ENCODE results near the gene AKAIN1. TPM values are rescaled to one million over a fixed set of nuclear protein-coding genes. Genes with fewer than 3 reads are reported as not detected.

The AKAIN1 gene, protein sequence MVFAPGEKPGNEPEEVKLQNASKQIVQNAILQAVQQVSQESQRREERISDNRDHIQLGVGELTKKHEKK
- total RNA-seq (2014; rRNA removed; shearing (Covaris generic)) (not detected in 2 replicates), polyA plus RNA-seq (2016; fragmentation: Nextera tagmentation; extraction: Ambion mirVana) (not detected in 2 replicates)
- long read RNA-seq, result 0 reads

DNA sequence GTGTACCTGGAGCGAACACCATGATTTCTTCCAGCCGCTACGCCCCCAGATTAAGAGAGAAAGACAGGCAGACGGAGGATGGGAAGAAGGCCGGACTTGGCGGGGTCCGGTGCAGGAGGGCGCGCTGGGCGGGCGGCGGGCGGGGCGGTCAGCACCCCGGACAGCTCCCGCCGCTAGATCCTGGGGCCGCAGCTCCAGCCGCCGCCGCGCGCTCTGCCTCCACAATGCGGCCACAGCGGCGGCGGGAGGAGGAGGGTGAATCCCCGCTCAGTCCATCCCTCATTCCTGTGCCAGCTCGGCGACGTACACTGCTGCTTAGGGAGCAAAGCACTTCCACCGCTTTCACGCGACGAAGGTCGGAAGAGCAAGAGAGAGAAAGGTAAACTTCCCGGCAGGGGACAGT is at the start of gene AKAIN1:
Gene AKAIN1 (minus strand): TSS at position 226 of the 403 bp plus-strand sequence. CDS start 204 bp downstream, at position 22.
- Histone ChIP-seq H3K4me3 (peak within 1 kb of the TSS; percentile 81), H3K27me3 (ENCODE audit: insufficient read depth) (peaks cover 80% of the 10 kb centered on the region), H3K9me2 (ENCODE audit: insufficient read depth) (no peaks in the 10 kb centered on the region), H4K20me1 (replicated peaks; ENCODE audit: insufficient read depth) (peaks cover 7% of the 10 kb centered on the region; the same call in 1 of the 2 replicates), H3K4me1 (ENCODE audit: insufficient read depth) (peaks cover 13% of the 10 kb centered on the region), H2AFZ (peak within 1 kb of the TSS; percentile 97), H3K79me2 (replicated peaks; ENCODE audit: insufficient read depth) (no peaks in the 10 kb centered on the region), H3K4me2 (peak within 1 kb of the TSS; percentile 98), H3K36me3 (ENCODE audit: insufficient read depth) (no peaks in the 10 kb centered on the region), H3K27ac (ENCODE audit: low read depth) (no peak within 1 kb of the TSS), H3F3A (replicated peaks; ENCODE audit: low read depth) (no peaks in the 10 kb centered on the region)
- no peaks in the 10 kb centered on the region for H3K9me3 Mint-ChIP-seq
- DNase-seq (ENCODE audit: low spot score) (peak; percentile 87), ATAC-seq (peak; percentile 87)
- H3K4me3 Mint-ChIP-seq, result peak within 1 kb of the TSS; percentile 79
- TF ChIP-seq, protein P1, sequence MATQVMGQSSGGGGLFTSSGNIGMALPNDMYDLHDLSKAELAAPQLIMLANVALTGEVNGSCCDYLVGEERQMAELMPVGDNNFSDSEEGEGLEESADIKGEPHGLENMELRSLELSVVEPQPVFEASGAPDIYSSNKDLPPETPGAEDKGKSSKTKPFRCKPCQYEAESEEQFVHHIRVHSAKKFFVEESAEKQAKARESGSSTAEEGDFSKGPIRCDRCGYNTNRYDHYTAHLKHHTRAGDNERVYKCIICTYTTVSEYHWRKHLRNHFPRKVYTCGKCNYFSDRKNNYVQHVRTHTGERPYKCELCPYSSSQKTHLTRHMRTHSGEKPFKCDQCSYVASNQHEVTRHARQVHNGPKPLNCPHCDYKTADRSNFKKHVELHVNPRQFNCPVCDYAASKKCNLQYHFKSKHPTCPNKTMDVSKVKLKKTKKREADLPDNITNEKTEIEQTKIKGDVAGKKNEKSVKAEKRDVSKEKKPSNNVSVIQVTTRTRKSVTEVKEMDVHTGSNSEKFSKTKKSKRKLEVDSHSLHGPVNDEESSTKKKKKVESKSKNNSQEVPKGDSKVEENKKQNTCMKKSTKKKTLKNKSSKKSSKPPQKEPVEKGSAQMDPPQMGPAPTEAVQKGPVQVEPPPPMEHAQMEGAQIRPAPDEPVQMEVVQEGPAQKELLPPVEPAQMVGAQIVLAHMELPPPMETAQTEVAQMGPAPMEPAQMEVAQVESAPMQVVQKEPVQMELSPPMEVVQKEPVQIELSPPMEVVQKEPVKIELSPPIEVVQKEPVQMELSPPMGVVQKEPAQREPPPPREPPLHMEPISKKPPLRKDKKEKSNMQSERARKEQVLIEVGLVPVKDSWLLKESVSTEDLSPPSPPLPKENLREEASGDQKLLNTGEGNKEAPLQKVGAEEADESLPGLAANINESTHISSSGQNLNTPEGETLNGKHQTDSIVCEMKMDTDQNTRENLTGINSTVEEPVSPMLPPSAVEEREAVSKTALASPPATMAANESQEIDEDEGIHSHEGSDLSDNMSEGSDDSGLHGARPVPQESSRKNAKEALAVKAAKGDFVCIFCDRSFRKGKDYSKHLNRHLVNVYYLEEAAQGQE (IDR thresholded peaks at IDR 0.05; ENCODE audit: unreplicated experiment), result peak; percentile 86
- no peak for TF ChIP-seq STAT1 (IDR thresholded peaks at IDR 0.05; ENCODE audit: unreplicated experiment)
- H3K4me1 Mint-ChIP-seq, result peaks cover 12% of the 10 kb centered on the region
- H3K27me3 Mint-ChIP-seq (ENCODE audit: insufficient read depth, low read depth, poor library complexity), result peaks cover 49% of the 10 kb centered on the region
- H3K27ac Mint-ChIP-seq, result no peak within 1 kb of the TSS
- H3K36me3 Mint-ChIP-seq (ENCODE audit: low read depth), result no peaks in the 10 kb centered on the region

DNA sequence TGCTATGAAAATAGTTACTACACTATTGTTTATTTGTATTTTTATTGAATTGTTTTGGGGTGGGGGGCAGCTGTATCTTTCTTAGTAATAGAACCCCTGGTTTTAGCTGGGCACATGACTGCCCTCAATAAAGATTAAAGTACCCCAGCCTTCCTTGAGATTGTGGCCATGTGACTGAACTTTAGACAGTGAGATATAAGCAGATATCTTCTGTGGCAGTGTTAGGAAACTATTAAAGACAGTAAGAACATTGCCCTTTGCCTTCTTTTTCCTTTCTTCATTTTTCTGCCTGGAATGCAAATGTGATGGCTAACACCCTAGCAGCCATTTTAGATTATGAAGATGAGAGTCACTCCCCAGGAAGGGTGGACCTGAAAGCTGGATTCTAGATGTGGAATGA is 47.9 kb upstream of the AKAIN1 start:
- no peaks in the 10 kb centered on the region for H3K27me3 ChIP-seq (ENCODE audit: insufficient read depth)
- H3K27ac Mint-ChIP-seq, result no peak overlapping the region
- no peak overlapping the region for H3K4me2 ChIP-seq
- H3K79me2 ChIP-seq (replicated peaks; ENCODE audit: insufficient read depth), result no peaks in the 10 kb centered on the region
- DNase-seq (ENCODE audit: low spot score) (no peak), ATAC-seq (no peak)
- no peaks in the 10 kb centered on the region for H3K27me3 Mint-ChIP-seq (ENCODE audit: insufficient read depth, low read depth, poor library complexity)
- H3K36me3 Mint-ChIP-seq (ENCODE audit: low read depth), result no peaks in the 10 kb centered on the region
- H3K27ac ChIP-seq (ENCODE audit: low read depth), result no peak overlapping the region
- no peaks in the 10 kb centered on the region for H3K4me1 ChIP-seq (ENCODE audit: insufficient read depth)
- H3F3A ChIP-seq (replicated peaks; ENCODE audit: low read depth), result no peaks in the 10 kb centered on the region
- no peak overlapping the region for H3K4me3 ChIP-seq
- peaks cover 2% of the 10 kb centered on the region; the same call in 2 of the 3 replicates for H3K4me1 Mint-ChIP-seq
- H3K9me2 ChIP-seq (ENCODE audit: insufficient read depth), result no peaks in the 10 kb centered on the region
- no peaks in the 10 kb centered on the region for H3K36me3 ChIP-seq (ENCODE audit: insufficient read depth)
- H3K9me3 Mint-ChIP-seq, result no peaks in the 10 kb centered on the region; the same call in 2 of the 3 replicates
- peaks cover 5% of the 10 kb centered on the region; the same call in 1 of the 2 replicates for H4K20me1 ChIP-seq (replicated peaks; ENCODE audit: insufficient read depth)
- no peak for TF ChIP-seq JUNB (IDR thresholded peaks at IDR 0.05; ENCODE audit: unreplicated experiment)
- H2AFZ ChIP-seq, result no peak overlapping the region
- H3K4me3 Mint-ChIP-seq, result no peak overlapping the region

DNA sequence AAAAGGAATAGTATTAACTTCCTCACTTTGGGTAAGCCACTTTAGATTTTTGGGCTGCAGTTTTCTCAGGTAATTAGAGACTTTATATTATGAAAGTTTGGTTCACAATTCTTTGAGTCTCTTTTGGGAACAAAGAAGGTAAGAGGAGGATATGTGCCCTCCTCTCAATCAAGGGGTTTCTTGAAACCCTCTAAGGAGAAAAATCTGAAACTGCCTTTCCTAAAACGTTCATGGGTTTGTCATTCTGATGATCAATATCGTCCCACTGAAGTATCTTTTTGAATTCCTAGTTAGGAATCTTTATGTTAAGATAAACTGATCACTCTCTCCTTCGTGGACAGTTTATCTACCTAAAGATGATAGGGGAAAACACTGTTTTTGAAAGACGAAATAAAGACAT is 42.4 kb upstream of the AKAIN1 start:
- peak overlapping the region; percentile 98 for H3K4me2 ChIP-seq
- peaks cover 5% of the 10 kb centered on the region; the same call in 1 of the 2 replicates for H4K20me1 ChIP-seq (replicated peaks; ENCODE audit: insufficient read depth)
- Mint-ChIP-seq H3K4me1 (peaks cover 13% of the 10 kb centered on the region; the same call in 2 of the 3 replicates), H3K27me3 (ENCODE audit: insufficient read depth, low read depth, poor library complexity) (peaks cover 3% of the 10 kb centered on the region), H3K36me3 (ENCODE audit: low read depth) (no peaks in the 10 kb centered on the region), H3K27ac (no peak overlapping the region), H3K9me3 (peaks cover 2% of the 10 kb centered on the region; the same call in 1 of the 3 replicates), H3K4me3 (peak overlapping the region; percentile 97)
- H3F3A ChIP-seq (replicated peaks; ENCODE audit: low read depth), result no peaks in the 10 kb centered on the region; the same call in 1 of the 2 replicates
- H3K4me1 ChIP-seq (ENCODE audit: insufficient read depth), result peaks cover 15% of the 10 kb centered on the region
- H3K27ac ChIP-seq (ENCODE audit: low read depth), result no peak overlapping the region
- H3K4me3 ChIP-seq, result peak overlapping the region; percentile 91
- peaks cover 14% of the 10 kb centered on the region for H3K27me3 ChIP-seq (ENCODE audit: insufficient read depth)
- DNase-seq (ENCODE audit: low spot score) (no peak), ATAC-seq (no peak)
- H2AFZ ChIP-seq, result no peak overlapping the region
- H3K36me3 ChIP-seq (ENCODE audit: insufficient read depth), result no peaks in the 10 kb centered on the region
- peaks cover 4% of the 10 kb centered on the region; the same call in 1 of the 2 replicates for H3K79me2 ChIP-seq (replicated peaks; ENCODE audit: insufficient read depth)
- no peaks in the 10 kb centered on the region for H3K9me2 ChIP-seq (ENCODE audit: insufficient read depth)
- TF ChIP-seq, protein P2, sequence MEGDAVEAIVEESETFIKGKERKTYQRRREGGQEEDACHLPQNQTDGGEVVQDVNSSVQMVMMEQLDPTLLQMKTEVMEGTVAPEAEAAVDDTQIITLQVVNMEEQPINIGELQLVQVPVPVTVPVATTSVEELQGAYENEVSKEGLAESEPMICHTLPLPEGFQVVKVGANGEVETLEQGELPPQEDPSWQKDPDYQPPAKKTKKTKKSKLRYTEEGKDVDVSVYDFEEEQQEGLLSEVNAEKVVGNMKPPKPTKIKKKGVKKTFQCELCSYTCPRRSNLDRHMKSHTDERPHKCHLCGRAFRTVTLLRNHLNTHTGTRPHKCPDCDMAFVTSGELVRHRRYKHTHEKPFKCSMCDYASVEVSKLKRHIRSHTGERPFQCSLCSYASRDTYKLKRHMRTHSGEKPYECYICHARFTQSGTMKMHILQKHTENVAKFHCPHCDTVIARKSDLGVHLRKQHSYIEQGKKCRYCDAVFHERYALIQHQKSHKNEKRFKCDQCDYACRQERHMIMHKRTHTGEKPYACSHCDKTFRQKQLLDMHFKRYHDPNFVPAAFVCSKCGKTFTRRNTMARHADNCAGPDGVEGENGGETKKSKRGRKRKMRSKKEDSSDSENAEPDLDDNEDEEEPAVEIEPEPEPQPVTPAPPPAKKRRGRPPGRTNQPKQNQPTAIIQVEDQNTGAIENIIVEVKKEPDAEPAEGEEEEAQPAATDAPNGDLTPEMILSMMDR (conservative IDR thresholded peaks at IDR 0.05; ENCODE audit: low read depth in 2 of 2), result no peak
- TF ChIP-seq CREB1 (CRISPR knock-in tag; IDR thresholded peaks at IDR 0.05; ENCODE audit: low read depth), result no peak

All from GM23338 (cell line).